ENCODE data around the gene SIGLEC8. TPM values are rescaled to one million over a fixed set of nuclear protein-coding genes. Genes with fewer than 3 reads are reported as not detected.
"Not testable (repeated sequence)": the region's sequence is repeated elsewhere in the genome, so short reads cannot be mapped to it uniquely, and the experiment has no call there.

Gene SIGLEC8
- total RNA-seq, 1 experiment from 2014 or later = not detected

DNA sequence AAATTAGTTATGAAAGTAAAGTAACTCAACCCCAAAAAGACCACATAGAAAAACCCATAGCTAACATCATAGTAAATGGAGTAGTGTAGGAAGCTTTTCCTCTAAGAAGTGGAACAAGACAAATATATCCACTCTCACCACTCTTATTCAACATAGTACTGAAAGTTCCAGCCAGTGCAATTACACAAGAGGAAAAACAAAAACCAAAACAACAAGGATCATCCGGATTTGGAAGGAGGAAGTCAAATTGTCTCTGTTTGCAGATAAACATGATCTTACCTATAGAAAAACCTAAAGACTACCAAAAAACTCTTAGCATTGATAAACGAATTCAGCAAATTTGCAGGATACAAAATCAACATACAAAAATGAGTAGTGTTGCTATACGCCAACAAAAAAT is 8.5 kb upstream of the SIGLEC8 start:
- Histone ChIP-seq H3K4me1 (ENCODE audit: control insufficient read depth in 1 of 2, insufficient read depth in 2 of 2, low read length in 2 of 2) (no peaks in the 10 kb centered on the region), H3K36me3 (ENCODE audit: control insufficient read depth in 1 of 2, insufficient read depth in 2 of 2, low read length in 2 of 2) (no peaks in the 10 kb centered on the region), H3K4me3 (replicated peaks in 1 of 2; ENCODE audit: low read depth in 1 of 2, low read length in 2 of 2) (no peak overlapping the region), H3K27ac (ENCODE audit: low read depth, low read length) (no peak overlapping the region), H3K9ac (ENCODE audit: low read length) (no peak overlapping the region), H4K20me1 (ENCODE audit: insufficient read depth) (no peaks in the 10 kb centered on the region), H3K4me2 (ENCODE audit: low read length) (no peak overlapping the region), H3K9me2 (ENCODE audit: insufficient read depth) (no peaks in the 10 kb centered on the region), H2AFZ (ENCODE audit: low read depth, low read length, poor library complexity, severe bottlenecking) (no peak overlapping the region), H3K79me2 (ENCODE audit: insufficient read depth, low read length) (no peaks in the 10 kb centered on the region), H3K9me3 (ENCODE audit: control insufficient read depth in 1 of 2, insufficient read depth in 1 of 2, low read depth in 1 of 2, low read length in 2 of 2) (no peaks in the 10 kb centered on the region), H3K27me3 (ENCODE audit: insufficient read depth, low read length) (peaks cover 24% of the 10 kb centered on the region)
- no peak for TF ChIP-seq TCF7L2 (IDR thresholded peaks at IDR 0.05; ENCODE audit: borderline replicate concordance, extremely low read depth, insufficient read depth, insufficient read length)
- POLR2A ChIA-PET = no interaction called here
- RAD21 ChIA-PET (ENCODE audit: low non-redundant PET in 1 of 2, low total read pairs in 2 of 2, uncharacterized antibody in 2 of 2, unreplicated experiment in 2 of 2) = no interaction called here
- BruUV-seq (replicated peaks) = no TSS peak
- CTCF ChIA-PET = interaction anchor here (1.4 kb wide), 1 partner anchor 190 kb away, joined by 5 read pairs; no protein-coding TSS in a partner anchor
- intact Hi-C loops (cut with micrococcal nuclease) = no loop called here
- DNase-seq (ENCODE audit: low read depth, low spot score) (no peak), ATAC-seq (no peak)

DNA sequence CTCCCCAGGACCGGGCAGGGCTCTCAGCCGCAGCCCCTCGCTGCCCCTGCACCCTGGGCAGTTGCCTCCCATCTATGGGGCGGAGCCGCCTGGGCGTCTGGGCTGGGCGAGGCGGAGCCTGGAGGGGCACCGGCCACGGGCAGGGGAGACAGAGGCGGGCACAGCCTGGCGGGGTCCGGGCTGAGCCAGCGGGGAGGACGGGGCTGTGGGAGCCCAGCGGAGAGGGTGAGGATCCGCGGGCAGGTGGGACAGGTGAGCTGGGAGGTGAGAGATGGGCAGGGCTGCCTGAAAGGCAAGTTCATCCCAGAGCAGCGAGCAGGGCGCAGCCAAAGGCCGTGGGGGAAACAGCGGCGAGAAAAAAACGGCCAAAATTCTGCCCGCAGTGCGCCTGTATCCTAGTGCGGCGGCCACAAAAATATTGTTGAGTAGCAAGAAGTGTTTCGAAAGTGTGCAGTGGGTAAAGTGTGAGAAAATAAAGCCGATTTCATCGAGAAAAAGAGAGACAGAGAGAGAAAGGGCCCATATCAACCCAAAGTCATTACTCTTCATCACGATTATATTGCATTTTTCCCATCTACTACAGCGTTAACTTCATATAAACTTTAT is 5.8 kb upstream of the SIGLEC8 start:
- H3K36me3 ChIP-seq (ENCODE audit: control insufficient read depth in 1 of 2, insufficient read depth in 2 of 2, low read length in 2 of 2); H2AFZ ChIP-seq (ENCODE audit: low read depth, low read length, poor library complexity, severe bottlenecking); H3K9ac ChIP-seq (ENCODE audit: low read length); H3K27ac ChIP-seq (ENCODE audit: low read depth, low read length); H4K20me1 ChIP-seq (ENCODE audit: insufficient read depth); H3K79me2 ChIP-seq (ENCODE audit: insufficient read depth, low read length); intact Hi-C loops (cut with micrococcal nuclease); CTCF ChIA-PET; POLR2A ChIA-PET; ATAC-seq; DNase-seq (ENCODE audit: low read depth, low spot score); H3K4me1 ChIP-seq (ENCODE audit: control insufficient read depth in 1 of 2, insufficient read depth in 2 of 2, low read length in 2 of 2); H3K9me2 ChIP-seq (ENCODE audit: insufficient read depth); H3K4me2 ChIP-seq (ENCODE audit: low read length); H3K4me3 ChIP-seq (replicated peaks in 1 of 2; ENCODE audit: low read depth in 1 of 2, low read length in 2 of 2); BruUV-seq (replicated peaks); RAD21 ChIA-PET (ENCODE audit: low non-redundant PET in 1 of 2, low total read pairs in 2 of 2, uncharacterized antibody in 2 of 2, unreplicated experiment in 2 of 2); H3K9me3 ChIP-seq (ENCODE audit: control insufficient read depth in 1 of 2, insufficient read depth in 1 of 2, low read depth in 1 of 2, low read length in 2 of 2): not testable (repeated sequence)
- H3K27me3 ChIP-seq (ENCODE audit: insufficient read depth, low read length) = peaks cover 24% of the 10 kb centered on the region

DNA sequence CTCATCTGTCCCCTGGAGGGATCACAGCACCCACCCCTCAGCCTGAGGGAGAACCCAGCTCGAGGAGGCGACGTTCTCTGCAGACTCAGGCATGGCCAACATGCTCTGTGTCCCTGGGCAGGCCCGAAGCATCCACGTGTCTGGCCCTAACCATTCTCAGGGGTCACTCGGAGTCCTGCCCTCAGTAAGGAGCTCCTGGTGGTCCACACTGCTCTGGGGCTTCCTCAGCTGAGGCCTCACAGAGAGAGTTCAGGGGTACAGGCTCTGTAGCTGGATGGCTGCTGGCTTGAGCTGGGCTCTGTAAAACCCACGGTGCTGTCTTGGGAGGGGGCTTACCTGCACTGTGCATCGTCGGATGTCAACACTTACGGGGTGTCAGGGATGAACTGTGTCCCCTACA is 4.4 kb upstream of the SIGLEC8 start:
- peaks cover 20% of the 10 kb centered on the region; the same call in 1 of the 2 replicates for H3K27me3 ChIP-seq (ENCODE audit: insufficient read depth, low read length)
- no peak overlapping the region for H3K4me3 ChIP-seq (replicated peaks in 1 of 2; ENCODE audit: low read depth in 1 of 2, low read length in 2 of 2)
- H3K36me3 ChIP-seq (ENCODE audit: control insufficient read depth in 1 of 2, insufficient read depth in 2 of 2, low read length in 2 of 2) = no peaks in the 10 kb centered on the region
- ChIA-PET RAD21 (ENCODE audit: low non-redundant PET in 1 of 2, low total read pairs in 2 of 2, uncharacterized antibody in 2 of 2, unreplicated experiment in 2 of 2) (no interaction called here), POLR2A (no interaction called here), CTCF (no interaction called here)
- H3K79me2 ChIP-seq (ENCODE audit: insufficient read depth, low read length) = no peaks in the 10 kb centered on the region
- no peak overlapping the region for H3K27ac ChIP-seq (ENCODE audit: low read depth, low read length)
- no peaks in the 10 kb centered on the region for H3K4me1 ChIP-seq (ENCODE audit: control insufficient read depth in 1 of 2, insufficient read depth in 2 of 2, low read length in 2 of 2)
- no peak overlapping the region for H3K9ac ChIP-seq (ENCODE audit: low read length)
- BruUV-seq (replicated peaks) = no TSS peak
- no peaks in the 10 kb centered on the region for H3K9me3 ChIP-seq (ENCODE audit: control insufficient read depth in 1 of 2, insufficient read depth in 1 of 2, low read depth in 1 of 2, low read length in 2 of 2)
- no peak overlapping the region for H2AFZ ChIP-seq (ENCODE audit: low read depth, low read length, poor library complexity, severe bottlenecking)
- no peak overlapping the region for H3K4me2 ChIP-seq (ENCODE audit: low read length)
- no peak for DNase-seq (ENCODE audit: low read depth, low spot score)
- no peaks in the 10 kb centered on the region for H3K9me2 ChIP-seq (ENCODE audit: insufficient read depth)
- no peaks in the 10 kb centered on the region for H4K20me1 ChIP-seq (ENCODE audit: insufficient read depth)
- no peak for ATAC-seq
- intact Hi-C loops (cut with micrococcal nuclease) = no loop called here
- TF ChIP-seq CBX3 (IDR thresholded peaks at IDR 0.05; ENCODE audit: low read depth) (no peak), POLR2AphosphoS5 (IDR thresholded peaks at IDR 0.05; ENCODE audit: low read depth, low read length) (no peak), ZNF274 (IDR thresholded peaks at IDR 0.05; ENCODE audit: low read depth, low read length) (no peak), ELF1 (IDR thresholded peaks at IDR 0.05; ENCODE audit: borderline replicate concordance, low read depth) (no peak), YY1 (IDR thresholded peaks at IDR 0.05; ENCODE audit: extremely low read depth, insufficient replicate concordance, low read depth, low read length) (no peak), SRF (IDR thresholded peaks at IDR 0.05; ENCODE audit: low read depth) (no peak), FOSL1 (IDR thresholded peaks at IDR 0.05; ENCODE audit: low read depth) (no peak), EGR1 (IDR thresholded peaks at IDR 0.05; ENCODE audit: low read depth) (no peak), RAD21 (IDR thresholded peaks at IDR 0.05; ENCODE audit: low read depth) (no peak), EZH2phosphoT487 (IDR thresholded peaks at IDR 0.05; ENCODE audit: borderline replicate concordance) (no peak)
- TF ChIP-seq, protein P1, sequence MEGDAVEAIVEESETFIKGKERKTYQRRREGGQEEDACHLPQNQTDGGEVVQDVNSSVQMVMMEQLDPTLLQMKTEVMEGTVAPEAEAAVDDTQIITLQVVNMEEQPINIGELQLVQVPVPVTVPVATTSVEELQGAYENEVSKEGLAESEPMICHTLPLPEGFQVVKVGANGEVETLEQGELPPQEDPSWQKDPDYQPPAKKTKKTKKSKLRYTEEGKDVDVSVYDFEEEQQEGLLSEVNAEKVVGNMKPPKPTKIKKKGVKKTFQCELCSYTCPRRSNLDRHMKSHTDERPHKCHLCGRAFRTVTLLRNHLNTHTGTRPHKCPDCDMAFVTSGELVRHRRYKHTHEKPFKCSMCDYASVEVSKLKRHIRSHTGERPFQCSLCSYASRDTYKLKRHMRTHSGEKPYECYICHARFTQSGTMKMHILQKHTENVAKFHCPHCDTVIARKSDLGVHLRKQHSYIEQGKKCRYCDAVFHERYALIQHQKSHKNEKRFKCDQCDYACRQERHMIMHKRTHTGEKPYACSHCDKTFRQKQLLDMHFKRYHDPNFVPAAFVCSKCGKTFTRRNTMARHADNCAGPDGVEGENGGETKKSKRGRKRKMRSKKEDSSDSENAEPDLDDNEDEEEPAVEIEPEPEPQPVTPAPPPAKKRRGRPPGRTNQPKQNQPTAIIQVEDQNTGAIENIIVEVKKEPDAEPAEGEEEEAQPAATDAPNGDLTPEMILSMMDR (IDR thresholded peaks at IDR 0.05 in 2 of 3, conservative IDR thresholded peaks at IDR 0.05 in 1 of 3; ENCODE audit: borderline replicate concordance in 1 of 3, insufficient read depth in 1 of 3, low read depth in 2 of 3, low read length in 2 of 3) = no peak
- TF ChIP-seq, protein P2, sequence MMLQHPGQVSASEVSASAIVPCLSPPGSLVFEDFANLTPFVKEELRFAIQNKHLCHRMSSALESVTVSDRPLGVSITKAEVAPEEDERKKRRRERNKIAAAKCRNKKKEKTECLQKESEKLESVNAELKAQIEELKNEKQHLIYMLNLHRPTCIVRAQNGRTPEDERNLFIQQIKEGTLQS (IDR thresholded peaks at IDR 0.05) = no peak
